Measurements from ENCODE around the gene TRIML1. TPM values are rescaled to one million over a fixed set of nuclear protein-coding genes. Genes with fewer than 3 reads are reported as not detected.

TRIML1 gene
- total RNA-seq, 4 donors from 2014 or later = not detected

DNA sequence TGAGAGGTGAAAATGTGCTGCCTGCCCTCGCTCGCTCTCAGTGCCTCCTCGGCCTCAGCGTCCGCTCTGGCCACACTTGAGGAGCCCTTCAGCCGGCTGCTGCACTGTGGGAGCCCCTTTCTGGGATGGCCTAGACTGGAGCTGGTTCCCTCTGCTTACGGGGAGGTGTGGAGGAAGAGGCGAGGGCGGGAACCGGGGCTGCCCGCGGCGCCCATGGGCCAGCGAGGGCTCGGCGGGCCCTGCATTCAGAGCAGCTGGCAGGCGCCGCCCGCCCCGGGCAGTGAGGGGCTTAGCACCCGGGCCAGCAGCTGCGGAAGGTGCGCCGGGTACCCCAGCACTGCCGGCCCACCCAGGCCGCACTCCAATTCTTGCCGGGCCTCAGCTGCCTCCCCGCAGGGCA lies 39.6 kb downstream of the TRIML1 start:
- H3K27ac ChIP-seq = no peak overlapping the region
- no peak for DNase-seq
- H3K9me3 ChIP-seq = peaks cover 0 to 6% (median 0%) of the 10 kb centered on the region in 3 donors
- TF ChIP-seq, protein P1, sequence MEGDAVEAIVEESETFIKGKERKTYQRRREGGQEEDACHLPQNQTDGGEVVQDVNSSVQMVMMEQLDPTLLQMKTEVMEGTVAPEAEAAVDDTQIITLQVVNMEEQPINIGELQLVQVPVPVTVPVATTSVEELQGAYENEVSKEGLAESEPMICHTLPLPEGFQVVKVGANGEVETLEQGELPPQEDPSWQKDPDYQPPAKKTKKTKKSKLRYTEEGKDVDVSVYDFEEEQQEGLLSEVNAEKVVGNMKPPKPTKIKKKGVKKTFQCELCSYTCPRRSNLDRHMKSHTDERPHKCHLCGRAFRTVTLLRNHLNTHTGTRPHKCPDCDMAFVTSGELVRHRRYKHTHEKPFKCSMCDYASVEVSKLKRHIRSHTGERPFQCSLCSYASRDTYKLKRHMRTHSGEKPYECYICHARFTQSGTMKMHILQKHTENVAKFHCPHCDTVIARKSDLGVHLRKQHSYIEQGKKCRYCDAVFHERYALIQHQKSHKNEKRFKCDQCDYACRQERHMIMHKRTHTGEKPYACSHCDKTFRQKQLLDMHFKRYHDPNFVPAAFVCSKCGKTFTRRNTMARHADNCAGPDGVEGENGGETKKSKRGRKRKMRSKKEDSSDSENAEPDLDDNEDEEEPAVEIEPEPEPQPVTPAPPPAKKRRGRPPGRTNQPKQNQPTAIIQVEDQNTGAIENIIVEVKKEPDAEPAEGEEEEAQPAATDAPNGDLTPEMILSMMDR (IDR thresholded peaks at IDR 0.05) = no peak
- H3K27me3 ChIP-seq = no peaks in the 10 kb centered on the region
- H3K4me3 ChIP-seq = no peak overlapping the region
- intact Hi-C loops (cut with DNase I) = no loop called here
- H3K4me1 ChIP-seq = no peaks in the 10 kb centered on the region
- H3K36me3 ChIP-seq = no peaks in the 10 kb centered on the region
- 88 to 92% methylated on average over 7 to 9 of the region's 28 CpGs for WGBS, 2 donors

DNA sequence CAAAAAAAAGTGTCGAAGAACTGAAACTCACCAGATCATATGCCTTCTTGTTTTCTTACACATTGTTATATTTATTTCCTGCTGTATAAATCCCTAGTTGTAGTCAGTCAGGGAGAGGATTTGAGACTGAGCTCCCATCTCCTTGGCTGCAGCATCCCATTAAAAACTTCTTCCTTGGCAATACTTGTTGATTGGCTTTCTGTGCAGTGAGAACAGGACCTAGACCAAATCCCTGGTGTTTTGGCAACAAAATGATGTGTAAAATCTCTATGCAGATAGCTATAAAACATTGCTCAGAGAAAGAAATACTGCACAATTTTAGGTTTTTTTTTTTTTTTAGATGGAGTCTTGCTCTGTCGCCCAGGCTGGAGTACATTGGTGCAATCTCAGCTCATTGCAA lies 47.9 kb downstream of the TRIML1 start:
- no peaks in the 10 kb centered on the region for H3K27me3 ChIP-seq
- no peak for DNase-seq
- no peaks in the 10 kb centered on the region for H3K9me3 ChIP-seq
- no peaks in the 10 kb centered on the region for H3K4me1 ChIP-seq
- intact Hi-C loops (cut with DNase I) = no loop called here
- no peak for TF ChIP-seq POLR2A (IDR thresholded peaks at IDR 0.05)
- TF ChIP-seq, protein P1 (IDR thresholded peaks at IDR 0.05) = no peak
- no peak overlapping the region for H3K4me3 ChIP-seq
- no peak overlapping the region for H3K27ac ChIP-seq
- 92 to 97% methylated on average over 2 of the region's 2 CpGs for WGBS, 2 donors
- H3K36me3 ChIP-seq = no peaks in the 10 kb centered on the region

DNA sequence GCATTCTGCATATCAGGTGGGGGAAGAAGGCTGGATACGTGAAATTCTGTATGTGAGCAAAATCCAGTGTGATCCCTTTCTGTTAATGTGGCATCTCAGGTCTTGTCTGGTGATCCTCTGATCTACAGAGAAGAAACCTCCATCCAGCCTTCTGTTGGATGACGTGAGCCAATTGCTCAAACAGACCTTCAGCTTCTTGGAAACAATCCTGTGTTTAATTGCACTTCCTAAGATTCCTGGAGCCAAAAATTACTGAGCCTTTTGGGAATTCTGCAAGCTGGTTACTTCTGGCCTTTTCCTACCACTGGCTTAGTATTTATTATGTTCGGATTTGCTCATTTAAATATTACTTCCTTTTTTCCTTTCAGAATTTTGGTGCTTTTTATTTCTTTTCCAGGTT lies 51.2 kb downstream of the TRIML1 start:
- no peaks in the 10 kb centered on the region for H3K36me3 ChIP-seq
- intact Hi-C loops (cut with DNase I) = no loop called here
- no peak for DNase-seq
- no peaks in the 10 kb centered on the region for H3K27me3 ChIP-seq
- no peak overlapping the region for H3K4me3 ChIP-seq
- H3K9me3 ChIP-seq = no peaks in the 10 kb centered on the region
- TF ChIP-seq, protein P1 (IDR thresholded peaks at IDR 0.05) = no peak
- TF ChIP-seq POLR2A (IDR thresholded peaks at IDR 0.05) = no peak
- H3K4me1 ChIP-seq = no peaks in the 10 kb centered on the region
- H3K27ac ChIP-seq = no peak overlapping the region
- WGBS, 2 donors = 51 to 54% methylated on average over 3 of the region's 3 CpGs

DNA sequence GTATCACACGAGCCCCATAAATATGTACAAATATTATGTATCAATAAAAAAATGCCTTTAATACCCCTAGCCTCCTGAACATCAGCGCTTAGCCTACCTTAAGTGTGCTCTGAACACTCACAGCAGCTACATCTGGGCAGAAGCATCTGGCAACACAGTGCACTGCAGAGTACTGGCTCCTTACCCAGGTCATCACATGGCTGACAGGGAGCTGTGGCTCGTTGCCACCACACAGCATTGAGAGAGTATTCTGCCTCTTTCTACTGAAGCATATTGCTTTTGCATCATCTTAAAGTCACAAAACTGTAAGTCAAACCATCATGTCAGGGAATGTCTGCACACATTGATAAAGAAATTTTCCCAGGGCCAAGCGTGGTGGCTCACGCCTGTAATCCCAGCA lies 55.2 kb downstream of the TRIML1 start:
- intact Hi-C loops (cut with DNase I) = no loop called here
- DNase-seq = no peak
- WGBS, 2 donors = 81 to 83% methylated on average over 5 of the region's 5 CpGs
- Histone ChIP-seq H3K9me3 (no peaks in the 10 kb centered on the region), H3K4me1 (no peaks in the 10 kb centered on the region), H3K27me3 (no peaks in the 10 kb centered on the region), H3K36me3 (no peaks in the 10 kb centered on the region), H3K27ac (no peak overlapping the region), H3K4me3 (no peak overlapping the region)
- TF ChIP-seq, protein P1 (IDR thresholded peaks at IDR 0.05) = no peak
- TF ChIP-seq POLR2A (IDR thresholded peaks at IDR 0.05) = no peak

DNA sequence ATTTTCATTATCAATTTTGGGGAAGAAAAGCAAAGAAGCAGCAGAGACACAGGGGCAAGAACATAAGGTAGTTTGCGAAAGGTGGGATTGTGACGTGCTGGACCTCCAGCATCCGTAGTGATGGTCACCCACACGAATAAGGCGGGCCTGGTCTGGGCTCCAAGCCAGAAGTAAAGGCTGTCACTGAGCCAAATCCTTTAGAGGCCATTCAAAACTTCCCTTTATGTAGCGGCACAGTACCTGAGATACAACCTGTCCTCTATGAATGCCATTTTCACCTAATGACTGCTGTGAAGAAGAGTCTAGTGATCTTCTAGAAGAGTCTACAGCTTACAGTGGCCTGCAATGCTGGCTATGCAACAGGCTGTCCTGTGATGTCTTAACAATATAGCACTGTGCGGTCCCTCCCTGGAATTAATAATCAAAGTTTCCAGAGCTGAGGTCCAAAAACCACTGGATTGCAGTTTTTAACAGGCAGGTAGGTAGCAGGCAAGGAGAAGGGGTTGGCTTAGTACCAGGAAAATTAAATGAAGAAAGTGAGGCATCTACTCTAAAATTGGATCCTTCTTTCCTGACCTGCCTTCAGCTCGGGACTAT lies 56.2 kb downstream of the TRIML1 start:
- whole genome bisulfite sequencing, 2 donors = 56 to 63% methylated on average over 7 to 8 of the region's 8 CpGs
- intact Hi-C loops (cut with DNase I) = no loop called here

More for the DNA sequence above, 56.2 kb downstream of the TRIML1 start:
- no peak overlapping the region for H3K27ac ChIP-seq
- H3K36me3 ChIP-seq = no peaks in the 10 kb centered on the region
- H3K9me3 ChIP-seq = no peaks in the 10 kb centered on the region
- no peak for DNase-seq
- no peak overlapping the region for H3K4me3 ChIP-seq
- H3K4me1 ChIP-seq = no peaks in the 10 kb centered on the region
- no peaks in the 10 kb centered on the region for H3K27me3 ChIP-seq
- TF ChIP-seq, protein P1 (IDR thresholded peaks at IDR 0.05) = no peak
- TF ChIP-seq POLR2A (IDR thresholded peaks at IDR 0.05) = no peak

Data from esophagus squamous epithelium (tissue), 5 donors.